ENCODE data around the gene CELF2.

The CELF2 gene

DNA sequence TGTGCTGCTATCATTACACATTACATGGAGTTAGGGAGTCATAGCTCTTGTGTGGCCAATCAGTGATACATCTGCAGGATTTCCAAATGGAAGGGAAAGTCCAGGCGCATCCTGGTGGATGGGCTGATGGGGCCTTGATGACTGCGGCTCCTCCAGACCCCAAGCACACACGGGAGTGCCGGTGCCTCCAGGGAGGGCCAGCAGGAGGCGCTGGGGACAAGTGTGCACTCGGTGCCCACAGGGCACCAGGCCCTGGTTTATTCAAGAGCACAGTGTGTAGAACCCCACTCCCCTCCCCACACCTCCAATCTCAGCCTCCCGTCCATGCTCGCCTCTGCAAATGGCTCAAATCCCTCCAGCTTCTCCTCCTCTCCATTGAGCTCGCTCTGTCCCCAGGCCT, 349.8 kb downstream of the CELF2 start:
- no peak for DNase-seq (ENCODE audit: low read depth in 1 of 2, low spot score in 1 of 2)

DNA sequence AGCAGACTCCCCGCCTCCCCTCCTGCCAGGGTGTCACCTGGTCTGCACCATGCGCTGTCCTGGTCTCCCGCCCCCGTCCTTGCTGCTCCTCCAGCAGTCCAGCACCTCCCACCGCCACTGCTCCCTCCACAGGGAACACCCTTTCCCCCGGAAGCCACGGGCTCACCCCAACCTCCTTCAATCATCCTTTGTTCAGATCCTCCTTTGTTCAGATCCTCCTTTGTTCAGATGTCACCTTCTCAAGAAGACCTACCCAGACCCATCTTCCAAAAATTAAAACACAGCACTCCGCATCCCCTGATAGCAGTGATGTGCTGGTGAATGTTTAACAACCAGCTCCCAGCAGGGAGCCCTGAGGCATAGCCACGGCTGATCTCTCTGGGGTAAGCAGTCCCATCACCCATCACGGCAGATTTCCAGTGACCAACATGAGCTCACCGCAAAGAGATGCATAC, 356.1 kb downstream of the CELF2 start:
- DNase-seq (ENCODE audit: low read depth in 1 of 2, low spot score in 1 of 2) = no peak

DNA sequence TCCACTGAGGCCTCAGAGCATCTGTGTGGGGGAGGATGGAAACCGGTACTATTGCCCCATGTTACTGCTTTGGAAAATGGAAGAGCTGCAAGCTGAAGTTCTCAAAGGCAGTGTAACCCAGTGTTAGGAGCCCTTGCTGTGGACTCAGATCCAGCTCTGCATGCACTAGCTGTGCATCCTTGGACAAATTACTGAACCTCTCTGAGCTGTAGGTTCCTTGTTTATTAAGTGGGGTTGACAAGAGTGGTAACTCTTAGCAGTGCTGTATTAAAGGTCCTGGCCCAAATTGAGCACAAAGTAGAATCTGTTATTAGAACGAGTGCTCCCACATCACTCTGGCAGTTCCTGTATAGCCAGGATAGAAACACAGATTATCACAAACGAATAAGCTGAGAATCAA, 359.6 kb downstream of the CELF2 start:
- DNase-seq (ENCODE audit: low read depth in 1 of 2, low spot score in 1 of 2) = no peak

DNA sequence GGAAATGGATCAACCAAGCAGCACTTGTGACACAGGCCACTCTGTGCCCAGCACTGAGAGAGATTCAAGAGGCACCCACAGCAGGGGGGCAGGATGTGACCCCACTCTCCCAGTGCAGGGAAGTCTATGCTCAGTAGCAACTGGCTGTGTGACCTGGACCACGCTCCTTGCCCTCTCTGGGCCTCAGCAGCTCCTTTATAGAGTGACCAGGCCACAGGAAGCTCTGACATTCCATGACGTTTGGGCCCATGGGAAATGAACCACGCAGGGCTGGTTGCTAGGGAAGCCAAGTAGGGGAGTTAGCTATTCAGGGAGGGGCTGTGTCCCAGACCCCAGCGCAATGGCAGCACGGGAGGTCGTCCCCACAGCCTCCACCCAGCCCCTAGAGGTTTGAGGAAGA, 361.2 kb downstream of the CELF2 start:
- no peak for DNase-seq (ENCODE audit: low read depth in 1 of 2, low spot score in 1 of 2)

DNA sequence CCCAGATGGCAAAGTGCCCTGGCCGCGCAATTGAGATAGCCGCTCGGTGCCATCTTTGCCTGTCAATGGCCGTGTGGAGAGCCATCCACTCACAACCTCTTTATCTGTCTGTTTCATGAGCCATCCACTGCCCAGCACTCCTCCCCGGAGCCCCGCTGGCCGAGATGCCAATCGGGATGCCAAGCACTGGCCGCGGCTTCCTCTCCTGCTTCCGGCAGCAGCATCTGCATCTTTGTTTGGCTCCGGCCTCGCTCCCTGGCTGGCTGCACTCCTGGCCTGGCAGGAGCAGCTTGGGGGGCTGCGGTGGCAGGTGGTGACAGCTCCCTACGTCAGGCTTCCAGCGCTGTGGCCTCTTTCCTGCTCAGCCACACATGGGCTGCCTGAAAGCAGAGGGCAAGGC, 362.1 kb downstream of the CELF2 start:
- no peak for DNase-seq (ENCODE audit: low read depth in 1 of 2, low spot score in 1 of 2)

DNA sequence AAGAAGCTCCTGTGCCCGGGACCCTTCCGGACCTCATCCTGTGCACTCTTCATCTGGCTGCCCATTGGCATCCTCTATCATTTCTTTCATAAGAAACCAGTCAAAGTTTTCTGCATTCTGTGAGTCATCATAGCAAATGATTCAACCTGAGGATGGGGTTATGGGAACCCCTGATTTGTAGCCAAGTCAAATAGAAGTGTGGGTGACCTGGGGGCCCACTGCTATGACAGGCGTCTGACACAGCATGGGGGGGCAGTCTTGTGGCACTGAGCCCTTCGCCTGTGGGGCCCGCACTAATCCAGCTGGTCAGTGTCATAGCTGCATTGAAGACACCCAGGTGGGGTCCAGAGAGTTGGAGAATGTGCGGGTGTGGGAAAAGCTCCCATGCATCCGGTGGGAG, 363.4 kb downstream of the CELF2 start:
- DNase-seq (ENCODE audit: low read depth in 1 of 2, low spot score in 1 of 2) = no peak

DNA sequence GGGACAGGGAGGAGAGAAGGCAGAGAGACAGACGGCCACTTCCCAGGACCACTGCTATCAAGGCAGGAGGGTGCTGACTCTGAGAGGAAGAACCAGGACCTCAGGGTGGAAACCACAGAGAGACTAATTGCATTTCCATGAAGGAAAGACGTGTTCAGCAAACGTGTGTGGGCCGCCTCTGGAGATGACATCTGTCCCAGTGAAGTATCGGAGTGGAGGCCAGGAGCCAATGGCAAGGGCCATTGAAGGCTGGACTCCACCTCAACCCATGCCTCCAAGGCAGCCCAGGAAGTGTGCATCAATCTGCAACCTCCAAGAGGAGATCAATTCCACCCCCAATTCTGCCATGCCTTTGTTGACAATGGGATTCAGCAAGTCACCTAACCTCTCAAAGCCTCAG, 363.8 kb downstream of the CELF2 start:
- no peak for DNase-seq (ENCODE audit: low read depth in 1 of 2, low spot score in 1 of 2)

DNA sequence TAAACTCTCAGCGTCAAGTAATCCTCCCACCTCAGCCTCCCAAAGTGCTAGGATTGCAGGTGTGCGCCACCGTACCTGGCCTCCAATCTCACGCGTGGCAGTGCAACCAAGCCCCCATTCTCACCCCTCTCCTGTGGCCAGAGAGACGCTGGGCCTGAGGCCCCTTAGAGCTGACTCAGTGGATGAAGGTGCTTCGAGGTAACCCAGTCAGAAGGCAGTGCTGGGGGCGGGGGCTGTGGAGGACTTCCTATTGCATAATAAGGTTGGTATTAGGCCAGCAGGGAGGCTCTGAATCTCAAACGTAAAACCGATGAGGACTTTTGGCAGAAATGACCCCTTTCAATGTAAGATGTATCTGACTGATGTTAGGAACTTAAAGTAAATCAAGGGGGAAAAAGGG, 364.5 kb downstream of the CELF2 start:
- DNase-seq (ENCODE audit: low read depth in 1 of 2, low spot score in 1 of 2) = no peak

DNA sequence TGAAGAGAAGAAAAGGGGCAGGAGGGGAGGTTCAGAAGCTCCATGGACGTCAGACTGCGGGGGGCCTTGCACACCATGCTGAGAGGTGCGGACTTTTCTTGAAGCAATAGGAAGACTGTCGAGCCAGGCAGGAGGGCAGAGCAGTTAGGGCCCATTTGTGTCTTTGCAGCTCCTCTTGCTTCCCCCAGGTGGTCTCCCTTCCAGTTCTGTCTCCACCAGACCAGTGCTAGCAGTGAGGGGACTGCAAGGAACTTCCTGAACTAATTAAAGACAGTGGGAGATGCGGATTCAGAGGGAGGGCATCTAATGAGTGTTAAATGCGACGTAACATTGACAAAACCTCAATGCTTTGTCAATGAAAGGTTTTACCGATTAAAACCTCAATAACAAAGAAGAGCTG, 368.4 kb downstream of the CELF2 start:
- DNase-seq (ENCODE audit: low read depth in 1 of 2, low spot score in 1 of 2) = no peak

Measured in activated T-helper 1 cell treated with anti-CD3 and anti-CD28 coated beads, Interleukin-2, amount 50 U/mL, for 16 hours (primary cell).